PFSK-1 (cell line): ENCODE data around the gene S1PR3.

Source experiments
- FOXP2 ChIP-seq: optimal IDR thresholded peaks from 2 replicates; pipeline ENCODE3; 2011; ENCODE audit warnings: borderline replicate concordance, control low read depth, inconsistent platforms; ENCODE audit not compliant: insufficient read depth; ENCODE audit errors: extremely low read length, extremely low read depth
- POLR2AphosphoS5 ChIP-seq: IDR thresholded peaks from 2 replicates; pipeline ENCODE4 v1.6.1; 2012; ENCODE audit warnings: low read depth, mild to moderate bottlenecking, control low read depth, low read length, moderate library complexity
- SIN3A ChIP-seq: IDR thresholded peaks from 2 replicates; pipeline ENCODE4 v1.6.1; 2012; ENCODE audit warnings: mild to moderate bottlenecking, low read length, moderate library complexity, borderline replicate concordance; ENCODE audit not compliant: insufficient read depth
- TAF1 ChIP-seq: IDR thresholded peaks from 2 replicates; pipeline ENCODE4 v1.6.1; 2012; ENCODE audit warnings: low read length, control low read depth, borderline replicate concordance; ENCODE audit not compliant: insufficient read depth
- TF ChIP-seq, protein P1 (sequence below), 2 experiments: IDR thresholded peaks; 2 replicates each; pipeline versions ENCODE4 v1.6.1 to v1.8.0; 2011 to 2012; ENCODE audit warnings: low read depth in 2 of 2, low read length in 2 of 2, control low read depth in 1 of 2, inconsistent platforms in 1 of 2, mild to moderate bottlenecking in 1 of 2, moderate library complexity in 1 of 2; ENCODE audit not compliant: insufficient read depth in 1 of 2

The S1PR3 gene

DNA sequence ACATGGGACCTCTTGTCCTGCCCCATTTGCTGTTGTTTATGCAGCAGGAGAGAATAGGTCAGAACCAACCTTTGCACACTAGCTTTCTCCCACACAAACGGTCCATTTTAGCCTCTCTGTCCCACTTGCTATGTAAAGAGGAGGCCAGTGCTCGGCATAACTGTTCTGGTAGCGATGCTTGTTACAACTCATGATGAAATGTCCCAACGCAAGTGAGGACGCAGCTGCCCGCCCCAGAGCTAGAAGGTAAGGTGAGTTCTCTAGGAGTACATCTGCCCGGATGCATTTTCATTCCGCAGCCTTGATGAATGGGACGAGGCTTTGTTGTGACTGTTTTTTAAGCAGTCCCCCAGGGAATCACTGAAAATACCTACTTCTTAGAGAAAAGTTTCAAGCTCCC is 14.1 kb downstream of the S1PR3 start:
- TF ChIP-seq, protein P1, sequence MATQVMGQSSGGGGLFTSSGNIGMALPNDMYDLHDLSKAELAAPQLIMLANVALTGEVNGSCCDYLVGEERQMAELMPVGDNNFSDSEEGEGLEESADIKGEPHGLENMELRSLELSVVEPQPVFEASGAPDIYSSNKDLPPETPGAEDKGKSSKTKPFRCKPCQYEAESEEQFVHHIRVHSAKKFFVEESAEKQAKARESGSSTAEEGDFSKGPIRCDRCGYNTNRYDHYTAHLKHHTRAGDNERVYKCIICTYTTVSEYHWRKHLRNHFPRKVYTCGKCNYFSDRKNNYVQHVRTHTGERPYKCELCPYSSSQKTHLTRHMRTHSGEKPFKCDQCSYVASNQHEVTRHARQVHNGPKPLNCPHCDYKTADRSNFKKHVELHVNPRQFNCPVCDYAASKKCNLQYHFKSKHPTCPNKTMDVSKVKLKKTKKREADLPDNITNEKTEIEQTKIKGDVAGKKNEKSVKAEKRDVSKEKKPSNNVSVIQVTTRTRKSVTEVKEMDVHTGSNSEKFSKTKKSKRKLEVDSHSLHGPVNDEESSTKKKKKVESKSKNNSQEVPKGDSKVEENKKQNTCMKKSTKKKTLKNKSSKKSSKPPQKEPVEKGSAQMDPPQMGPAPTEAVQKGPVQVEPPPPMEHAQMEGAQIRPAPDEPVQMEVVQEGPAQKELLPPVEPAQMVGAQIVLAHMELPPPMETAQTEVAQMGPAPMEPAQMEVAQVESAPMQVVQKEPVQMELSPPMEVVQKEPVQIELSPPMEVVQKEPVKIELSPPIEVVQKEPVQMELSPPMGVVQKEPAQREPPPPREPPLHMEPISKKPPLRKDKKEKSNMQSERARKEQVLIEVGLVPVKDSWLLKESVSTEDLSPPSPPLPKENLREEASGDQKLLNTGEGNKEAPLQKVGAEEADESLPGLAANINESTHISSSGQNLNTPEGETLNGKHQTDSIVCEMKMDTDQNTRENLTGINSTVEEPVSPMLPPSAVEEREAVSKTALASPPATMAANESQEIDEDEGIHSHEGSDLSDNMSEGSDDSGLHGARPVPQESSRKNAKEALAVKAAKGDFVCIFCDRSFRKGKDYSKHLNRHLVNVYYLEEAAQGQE (IDR thresholded peaks at IDR 0.05; ENCODE audit: insufficient read depth in 1 of 2, low read depth in 2 of 2, low read length in 2 of 2) = no peak
- TF ChIP-seq TAF1 = no peak
- TF ChIP-seq SIN3A = no peak
- no peak for TF ChIP-seq POLR2AphosphoS5
- no peak for TF ChIP-seq FOXP2

DNA sequence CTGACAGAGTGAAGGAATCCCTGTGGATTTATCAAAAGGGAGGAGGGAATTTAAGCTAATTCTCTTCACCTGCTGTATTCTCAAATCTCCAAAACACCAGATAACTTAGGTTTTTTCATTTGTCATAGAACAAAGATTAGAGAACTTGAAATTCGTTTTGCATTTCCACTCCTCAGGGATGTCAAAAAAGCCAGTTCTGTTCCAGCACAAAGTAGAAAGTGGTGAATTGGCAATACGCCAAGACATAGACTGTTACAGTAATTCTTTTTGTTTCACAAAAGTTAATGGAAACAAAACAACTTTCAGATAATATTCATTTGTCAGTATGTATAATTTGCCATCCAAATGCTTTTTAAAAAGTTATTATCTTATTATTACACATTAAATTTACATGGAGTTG is 15.0 kb downstream of the S1PR3 start:
- TF ChIP-seq SIN3A (no peak), TAF1 (no peak), FOXP2 (no peak)
- TF ChIP-seq, protein P1 (IDR thresholded peaks at IDR 0.05; ENCODE audit: insufficient read depth in 1 of 2, low read depth in 2 of 2, low read length in 2 of 2) = no peak

DNA sequence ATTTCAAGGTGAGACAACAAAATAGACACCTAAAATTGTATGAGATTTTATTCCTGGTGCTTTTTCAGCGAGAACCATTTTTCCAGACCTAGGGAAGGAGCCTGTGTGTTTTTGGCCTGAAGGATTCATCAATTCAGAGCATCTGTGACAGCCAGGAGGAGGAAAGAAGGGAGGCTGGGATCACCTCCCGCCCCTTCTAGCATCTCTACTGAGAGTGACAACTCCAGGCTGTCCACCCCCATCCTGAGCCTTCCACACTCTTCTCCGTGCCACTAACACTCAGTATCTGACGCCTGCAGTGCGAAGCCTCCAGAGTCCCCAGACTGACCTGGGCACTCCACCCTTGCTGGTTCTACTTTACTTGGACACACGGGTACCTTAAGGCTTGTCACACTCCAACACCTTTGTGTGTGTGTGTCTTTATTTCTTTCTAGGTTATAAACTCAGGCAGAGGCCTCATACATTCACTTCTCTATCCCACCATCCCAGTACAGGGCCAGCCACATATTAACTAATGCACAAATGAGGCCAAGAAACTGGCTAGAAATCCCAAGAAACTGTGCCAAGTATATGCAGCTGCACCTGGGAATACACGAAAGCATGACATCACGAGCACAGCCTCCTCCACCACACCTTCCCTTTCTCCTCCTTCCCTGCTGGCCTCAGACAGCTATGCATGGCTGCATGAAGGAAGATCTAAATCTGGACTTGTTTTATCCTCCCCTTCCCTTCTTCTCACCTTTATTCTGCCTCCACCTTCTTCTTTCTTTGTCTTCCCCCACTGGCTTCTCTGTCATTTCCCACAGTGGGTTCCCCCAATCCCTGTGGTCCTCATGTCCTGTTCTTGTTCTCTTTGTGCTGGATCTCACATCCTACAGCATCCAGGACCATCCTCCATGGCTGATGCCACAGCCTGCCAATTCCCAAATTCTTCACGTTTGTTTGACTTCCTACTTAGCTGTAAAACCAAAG is 16.0 kb downstream of the S1PR3 start:
- no peak for TF ChIP-seq FOXP2
- TF ChIP-seq, protein P1 (IDR thresholded peaks at IDR 0.05; ENCODE audit: insufficient read depth in 1 of 2, low read depth in 2 of 2, low read length in 2 of 2) = no peak
- no peak for TF ChIP-seq POLR2AphosphoS5

DNA sequence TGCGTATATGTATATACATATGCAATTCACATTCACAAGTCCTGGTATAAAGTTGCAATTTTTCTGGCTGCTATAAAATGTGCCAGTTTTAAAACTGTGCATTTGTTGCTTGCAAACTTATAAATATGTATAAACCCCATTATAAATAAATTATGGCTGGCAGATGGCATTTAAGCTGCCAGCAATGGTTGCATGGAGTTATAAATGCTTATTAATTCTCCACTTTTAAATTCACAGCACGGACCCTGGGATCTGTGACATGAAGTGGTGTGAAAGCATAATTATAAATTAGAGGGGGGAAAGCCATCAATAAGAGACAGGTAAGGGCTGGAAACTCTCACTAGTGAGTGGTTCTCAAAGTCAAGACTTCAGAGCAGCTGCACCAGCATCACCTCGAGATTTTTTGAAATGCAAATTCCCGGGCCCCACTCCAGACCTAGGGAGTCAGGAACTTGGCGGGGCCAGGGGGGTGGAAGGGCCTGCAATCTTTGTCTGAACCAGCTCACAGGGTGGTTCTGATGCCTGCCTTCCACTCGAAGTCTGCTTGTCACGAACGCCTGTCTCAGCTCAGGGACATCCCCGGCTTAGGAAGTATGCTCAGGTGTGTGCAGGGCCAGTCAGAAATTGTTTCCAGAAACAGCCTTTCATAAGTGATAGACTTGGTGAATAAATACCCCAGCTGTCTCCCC is 16.9 kb downstream of the S1PR3 start:
- TF ChIP-seq TAF1 (no peak), SIN3A (no peak), POLR2AphosphoS5 (no peak), FOXP2 (no peak)
- TF ChIP-seq, protein P1 (IDR thresholded peaks at IDR 0.05; ENCODE audit: insufficient read depth in 1 of 2, low read depth in 2 of 2, low read length in 2 of 2) = no peak
